Fibroblast of lung (primary cell): ENCODE measurements around the gene CFH.

Source experiments
- EZH2 ChIP-seq: IDR thresholded peaks from 2 replicates; pipeline ENCODE4 v1.5.1; 2012; ENCODE audit warnings: low read length, control low read depth, mild to moderate bottlenecking; ENCODE audit errors: missing control alignments
- TF ChIP-seq, protein P1 (sequence below), 2 donors: IDR thresholded peaks in 1 of 2; conservative IDR thresholded peaks in 1 of 2; 1 replicate in 1 of 2; 2 replicates in 1 of 2; pipeline ENCODE4 v1.5.1; 2011 to 2012; ENCODE audit warnings: low read length in 2 of 2, control low read depth in 1 of 2, inconsistent platforms in 1 of 2, low read depth in 1 of 2, mild to moderate bottlenecking in 1 of 2

DNA sequence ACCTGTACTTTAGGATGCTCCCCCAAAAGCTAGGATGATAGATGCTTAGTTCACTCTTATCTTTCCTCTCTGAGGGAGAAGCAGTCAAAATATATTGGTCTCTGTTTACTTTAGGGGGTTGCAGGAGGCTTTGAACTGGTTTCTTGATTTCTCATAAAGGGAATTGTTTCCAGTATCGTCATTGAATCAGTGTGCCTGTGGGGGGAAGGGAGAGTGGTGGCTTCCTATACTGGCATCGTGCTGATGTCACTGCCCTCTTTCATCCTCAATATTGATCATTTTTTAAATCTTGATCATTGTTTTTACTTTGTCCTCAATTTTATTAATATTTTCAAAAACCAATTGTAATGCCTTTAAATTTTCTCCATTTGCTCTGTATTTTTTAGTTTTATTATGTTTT is 82.6 kb downstream of the CFH start:
- TF ChIP-seq, protein P1, sequence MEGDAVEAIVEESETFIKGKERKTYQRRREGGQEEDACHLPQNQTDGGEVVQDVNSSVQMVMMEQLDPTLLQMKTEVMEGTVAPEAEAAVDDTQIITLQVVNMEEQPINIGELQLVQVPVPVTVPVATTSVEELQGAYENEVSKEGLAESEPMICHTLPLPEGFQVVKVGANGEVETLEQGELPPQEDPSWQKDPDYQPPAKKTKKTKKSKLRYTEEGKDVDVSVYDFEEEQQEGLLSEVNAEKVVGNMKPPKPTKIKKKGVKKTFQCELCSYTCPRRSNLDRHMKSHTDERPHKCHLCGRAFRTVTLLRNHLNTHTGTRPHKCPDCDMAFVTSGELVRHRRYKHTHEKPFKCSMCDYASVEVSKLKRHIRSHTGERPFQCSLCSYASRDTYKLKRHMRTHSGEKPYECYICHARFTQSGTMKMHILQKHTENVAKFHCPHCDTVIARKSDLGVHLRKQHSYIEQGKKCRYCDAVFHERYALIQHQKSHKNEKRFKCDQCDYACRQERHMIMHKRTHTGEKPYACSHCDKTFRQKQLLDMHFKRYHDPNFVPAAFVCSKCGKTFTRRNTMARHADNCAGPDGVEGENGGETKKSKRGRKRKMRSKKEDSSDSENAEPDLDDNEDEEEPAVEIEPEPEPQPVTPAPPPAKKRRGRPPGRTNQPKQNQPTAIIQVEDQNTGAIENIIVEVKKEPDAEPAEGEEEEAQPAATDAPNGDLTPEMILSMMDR (conservative IDR thresholded peaks at IDR 0.05 in 1 of 2, IDR thresholded peaks at IDR 0.05 in 1 of 2; ENCODE audit: low read depth in 1 of 2, low read length in 2 of 2), result no peak
- TF ChIP-seq EZH2, result no peak
